ENCODE measurements around the gene PRKD2. TPM values are rescaled to one million over a fixed set of nuclear protein-coding genes. Genes with fewer than 3 reads are reported as not detected.

PRKD2 gene
- total RNA-seq, 1 experiment from 2014 or later: 98.3 TPM

GRCh38 chr19:46691948-46692347 is 25.0 kb downstream of the PRKD2 start:
- intact Hi-C loops (cut with micrococcal nuclease; ENCODE audit: unreplicated experiment): no loop called here
- DNase-seq: no peak
- Mint-ChIP-seq H3K9me3 (ENCODE audit: low read depth, unreplicated experiment) (no peaks in the 10 kb centered on the region), H3K27ac (ENCODE audit: unreplicated experiment) (no peak overlapping the region), H3K4me3 (ENCODE audit: low read depth, unreplicated experiment) (no peak overlapping the region), H3K36me3 (ENCODE audit: insufficient read depth, unreplicated experiment) (peaks cover 75% of the 10 kb centered on the region), H3K4me1 (ENCODE audit: low read depth, unreplicated experiment) (no peaks in the 10 kb centered on the region), H3K27me3 (ENCODE audit: unreplicated experiment) (no peaks in the 10 kb centered on the region)
- BruUV-seq (replicated peaks): no TSS peak
- TF ChIP-seq CTCF (IDR thresholded peaks at IDR 0.05; ENCODE audit: unreplicated experiment): no peak
- CTCF ChIA-PET: no interaction called here

- CTCF ChIA-PET: interaction anchor here (0.5 to 0.8 kb wide), 2 partner anchors 26 to 75 kb away, joined by 3 to 7 read pairs; partner anchors contain the start of gene PRKD2
- no peak for TF ChIP-seq CTCF (IDR thresholded peaks at IDR 0.05; ENCODE audit: unreplicated experiment)
- no peak for DNase-seq
- Mint-ChIP-seq H3K36me3 (ENCODE audit: insufficient read depth, unreplicated experiment) (peaks cover 74% of the 10 kb centered on the region), H3K4me1 (ENCODE audit: low read depth, unreplicated experiment) (no peaks in the 10 kb centered on the region), H3K9me3 (ENCODE audit: low read depth, unreplicated experiment) (no peaks in the 10 kb centered on the region), H3K27me3 (ENCODE audit: unreplicated experiment) (no peaks in the 10 kb centered on the region), H3K27ac (ENCODE audit: unreplicated experiment) (no peak overlapping the region), H3K4me3 (ENCODE audit: low read depth, unreplicated experiment) (no peak overlapping the region)
- no TSS peak for BruUV-seq (replicated peaks)
- intact Hi-C loops (cut with micrococcal nuclease; ENCODE audit: unreplicated experiment): no loop called here
These were observed 25.8 kb downstream of the PRKD2 start for GRCh38 chr19:46691104-46691503.

GRCh38 chr19:46689358-46689757 is 27.6 kb downstream of the PRKD2 start:
- no peaks in the 10 kb centered on the region for H3K4me1 Mint-ChIP-seq (ENCODE audit: low read depth, unreplicated experiment)
- DNase-seq: no peak
- no TSS peak for BruUV-seq (replicated peaks)
- no peak overlapping the region for H3K4me3 Mint-ChIP-seq (ENCODE audit: low read depth, unreplicated experiment)
- H3K36me3 Mint-ChIP-seq (ENCODE audit: insufficient read depth, unreplicated experiment): peaks cover 80% of the 10 kb centered on the region
- H3K27ac Mint-ChIP-seq (ENCODE audit: unreplicated experiment): no peak overlapping the region
- intact Hi-C loops (cut with micrococcal nuclease; ENCODE audit: unreplicated experiment): no loop called here
- H3K27me3 Mint-ChIP-seq (ENCODE audit: unreplicated experiment): no peaks in the 10 kb centered on the region
- TF ChIP-seq CTCF (IDR thresholded peaks at IDR 0.05; ENCODE audit: unreplicated experiment): no peak
- CTCF ChIA-PET: interaction anchor here (0.6 kb wide), 1 partner anchor 151 kb away, joined by 3 read pairs; no protein-coding TSS in a partner anchor
- no peaks in the 10 kb centered on the region for H3K9me3 Mint-ChIP-seq (ENCODE audit: low read depth, unreplicated experiment)

- H3K27me3 Mint-ChIP-seq (ENCODE audit: unreplicated experiment): no peaks in the 10 kb centered on the region
- no peaks in the 10 kb centered on the region for H3K9me3 Mint-ChIP-seq (ENCODE audit: low read depth, unreplicated experiment)
- intact Hi-C loops (cut with micrococcal nuclease; ENCODE audit: unreplicated experiment): no loop called here
- H3K4me1 Mint-ChIP-seq (ENCODE audit: low read depth, unreplicated experiment): no peaks in the 10 kb centered on the region
- TF ChIP-seq CTCF (IDR thresholded peaks at IDR 0.05; ENCODE audit: unreplicated experiment): no peak
- CTCF ChIA-PET: interaction anchor here (0.5 to 0.6 kb wide), 2 partner anchors 64 to 591 kb away, joined by 3 read pairs; no protein-coding TSS in a partner anchor
- BruUV-seq (replicated peaks): no TSS peak
- H3K27ac Mint-ChIP-seq (ENCODE audit: unreplicated experiment): no peak overlapping the region
- DNase-seq: no peak
- H3K36me3 Mint-ChIP-seq (ENCODE audit: insufficient read depth, unreplicated experiment): peaks cover 78% of the 10 kb centered on the region
- H3K4me3 Mint-ChIP-seq (ENCODE audit: low read depth, unreplicated experiment): no peak overlapping the region
These were observed 29.3 kb downstream of the PRKD2 start for GRCh38 chr19:46687438-46688145.

Data from Calu3 (cell line).